HG03378 (cell line): ENCODE data around the gene MTHFD1L.

Experiments used
- ATAC-seq: cut with Tn5 transposase; IDR thresholded peaks from one replicate; pipeline ENCODE4 v1.9.1; 2021; ENCODE audit warnings: mild to moderate bottlenecking, moderate library complexity; ENCODE audit not compliant: unreplicated experiment

The MTHFD1L gene

DNA sequence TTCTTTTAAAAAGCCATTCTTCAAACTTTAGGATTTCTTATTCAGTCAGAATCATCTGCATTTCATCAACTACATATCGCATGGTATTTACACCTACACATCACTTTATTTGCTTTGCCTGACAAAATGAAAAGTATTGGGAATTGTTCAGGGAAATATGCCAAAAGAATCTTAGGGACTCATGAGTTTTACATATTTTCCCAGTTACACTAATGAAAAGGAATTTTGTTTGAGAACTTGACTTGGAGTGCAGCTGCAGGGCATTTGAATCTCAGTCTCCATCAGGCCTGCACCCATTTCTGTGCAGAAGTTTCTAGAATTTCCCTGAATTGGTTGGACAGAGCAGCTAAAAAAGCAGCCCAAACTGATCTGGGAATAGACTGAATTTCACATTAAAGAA lies 65.3 kb downstream of the MTHFD1L start:
- no peak for ATAC-seq

DNA sequence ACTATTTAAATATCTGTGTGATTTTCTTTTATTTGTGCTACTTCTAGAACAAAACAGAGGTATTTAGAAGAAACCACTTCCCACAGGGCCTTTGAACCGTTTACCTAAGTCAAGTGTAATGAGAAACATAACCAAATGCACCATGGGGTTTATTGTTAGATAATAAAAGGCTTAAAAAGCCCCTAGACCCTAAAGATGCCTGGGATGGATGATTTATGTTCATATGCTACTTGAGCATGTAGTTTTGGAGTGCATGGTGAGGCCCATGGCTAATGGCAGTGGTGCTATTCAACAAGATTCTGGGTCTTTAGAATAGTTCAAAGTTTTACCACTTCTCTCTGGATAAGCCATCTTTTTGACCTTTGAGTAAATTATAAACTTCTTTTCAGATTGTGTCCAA lies 65.9 kb downstream of the MTHFD1L start:
- ATAC-seq = no peak

DNA sequence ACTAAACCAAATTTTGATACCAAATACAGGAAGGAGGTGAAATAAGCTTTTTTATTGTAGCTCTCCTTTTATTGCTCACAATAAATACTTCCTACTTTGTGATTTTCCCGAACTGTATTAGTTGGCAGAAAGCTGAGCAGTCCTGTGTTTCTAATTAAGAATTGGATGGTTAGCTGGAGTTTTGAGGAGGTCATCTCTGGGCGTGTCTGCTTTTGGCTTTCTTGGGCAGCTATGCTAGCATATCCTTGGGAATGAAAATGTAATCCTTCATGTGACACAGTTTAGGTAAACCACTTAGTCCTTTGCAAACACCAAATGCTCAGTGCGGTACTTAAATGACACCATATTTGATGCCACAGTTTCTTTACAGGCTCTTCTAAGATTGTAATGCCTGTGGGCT lies 67.5 kb downstream of the MTHFD1L start:
- ATAC-seq = no peak

DNA sequence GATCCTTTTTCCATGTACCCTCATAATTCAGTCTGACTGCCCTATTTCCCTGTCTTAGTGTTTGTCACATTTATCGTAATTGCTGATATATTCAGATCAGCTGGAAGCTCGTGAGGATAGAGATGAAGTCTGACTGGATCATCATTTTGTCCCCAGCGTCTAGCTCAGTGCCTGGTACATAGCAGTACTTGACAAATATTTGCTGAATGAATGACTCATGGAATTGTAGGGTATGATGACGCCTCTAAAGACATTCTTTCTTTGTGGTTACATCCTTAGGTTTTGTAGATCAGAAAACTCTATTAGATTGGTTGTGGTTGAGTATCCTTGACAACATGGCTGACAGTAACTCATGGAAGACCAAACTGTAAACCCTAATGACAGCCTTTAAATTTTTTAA lies 68.9 kb downstream of the MTHFD1L start:
- no peak for ATAC-seq

DNA sequence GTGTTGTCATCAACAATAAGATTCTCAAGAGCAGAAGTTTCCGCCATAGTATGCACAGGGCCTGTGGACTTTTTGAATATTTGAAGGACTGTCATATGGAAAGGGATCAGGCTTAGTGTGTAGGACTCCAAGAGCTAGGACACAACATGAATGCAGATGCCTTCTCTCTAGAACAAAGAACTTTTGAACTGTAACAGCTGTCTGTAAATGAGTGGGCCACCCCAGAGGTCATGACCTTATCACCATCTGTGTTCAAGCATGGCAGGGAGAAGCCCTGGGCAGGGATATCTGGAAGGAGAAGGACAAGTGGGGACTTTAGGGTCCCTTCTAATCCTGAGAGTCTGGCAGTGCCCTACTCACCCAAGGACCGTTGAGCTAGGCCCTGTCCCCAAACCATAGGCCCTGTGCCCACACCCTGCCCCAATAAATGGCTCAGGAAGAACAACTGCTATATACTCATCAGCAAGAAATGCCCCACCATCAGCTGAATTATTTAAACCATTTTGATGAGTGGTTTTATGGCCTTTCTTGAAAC lies 70.6 kb downstream of the MTHFD1L start:
- no peak for ATAC-seq

DNA sequence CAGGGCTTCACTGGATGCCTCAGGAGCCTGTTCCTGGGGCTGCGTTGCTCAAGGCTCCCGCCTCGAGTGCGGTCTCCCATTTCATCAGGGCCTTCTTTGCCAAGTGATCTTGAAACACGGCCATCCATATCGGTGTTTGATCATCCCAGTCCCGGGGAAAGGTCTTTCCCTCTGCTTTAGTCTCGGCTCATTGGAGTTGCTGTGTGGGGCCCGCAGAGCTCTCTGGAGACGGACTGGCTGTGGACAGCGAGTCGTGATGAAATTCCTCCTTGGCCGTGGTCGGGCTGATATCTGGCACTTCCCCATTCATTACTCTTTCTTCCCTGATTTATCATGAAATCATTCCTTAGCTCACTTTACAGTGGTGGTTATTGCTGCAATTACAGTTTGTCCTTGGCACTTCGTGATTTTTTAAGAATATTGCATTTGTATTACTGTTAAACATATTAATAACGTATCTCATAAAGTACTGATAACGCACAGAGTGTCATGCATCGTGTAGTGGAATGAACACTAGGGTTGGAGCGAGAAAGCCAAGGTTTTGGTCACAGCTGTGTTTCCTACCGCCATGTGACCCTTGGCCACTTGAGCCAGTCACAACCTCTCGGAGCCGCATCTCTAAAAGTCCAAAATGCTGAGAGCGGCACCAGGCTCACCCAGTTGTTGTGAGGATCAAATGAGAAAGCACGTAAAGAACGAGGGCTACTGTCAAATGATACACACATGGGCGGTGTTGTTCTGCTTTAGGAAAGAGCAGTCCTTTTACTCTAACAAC lies 71.8 kb downstream of the MTHFD1L start:
- no peak for ATAC-seq

DNA sequence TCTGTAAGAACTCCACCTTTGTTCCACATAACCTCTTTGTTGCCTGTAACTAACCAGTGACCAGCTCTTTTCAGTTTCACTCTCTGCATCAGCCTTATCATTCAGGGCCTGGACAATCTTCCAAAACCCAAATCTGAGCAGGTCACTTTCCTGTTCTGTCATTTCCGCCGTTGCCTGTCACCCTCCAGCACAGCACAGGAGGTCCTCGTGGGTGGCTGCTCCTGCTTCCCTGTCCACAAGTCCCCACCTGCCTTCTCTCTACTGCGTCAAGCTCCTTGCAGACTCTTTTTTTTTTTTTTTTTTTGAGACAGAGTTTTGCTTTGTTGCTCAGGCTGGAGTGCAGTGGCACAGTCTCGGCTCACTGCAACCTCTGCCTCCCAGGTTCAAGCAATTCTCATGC lies 73.9 kb downstream of the MTHFD1L start:
- ATAC-seq = no peak

DNA sequence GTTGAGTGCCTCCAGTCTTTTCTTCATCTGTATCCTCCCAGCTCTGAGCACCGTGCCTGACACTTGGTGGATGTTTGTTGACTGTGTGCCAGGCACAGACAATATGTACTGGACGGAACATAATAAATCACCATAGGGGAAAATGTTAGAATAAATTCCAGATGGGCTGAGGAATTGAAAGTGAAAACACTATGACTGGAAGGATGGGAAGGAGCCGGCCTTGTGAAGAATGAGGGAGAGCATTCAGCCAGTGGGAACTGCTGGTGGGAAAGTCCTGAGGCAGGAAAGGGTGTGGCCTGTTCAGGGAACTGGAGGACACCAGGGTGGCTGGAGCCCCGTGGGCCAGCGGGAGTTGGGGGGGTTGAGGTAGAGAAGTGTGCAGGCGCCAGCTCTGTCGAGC lies 75.4 kb downstream of the MTHFD1L start:
- ATAC-seq = no peak

DNA sequence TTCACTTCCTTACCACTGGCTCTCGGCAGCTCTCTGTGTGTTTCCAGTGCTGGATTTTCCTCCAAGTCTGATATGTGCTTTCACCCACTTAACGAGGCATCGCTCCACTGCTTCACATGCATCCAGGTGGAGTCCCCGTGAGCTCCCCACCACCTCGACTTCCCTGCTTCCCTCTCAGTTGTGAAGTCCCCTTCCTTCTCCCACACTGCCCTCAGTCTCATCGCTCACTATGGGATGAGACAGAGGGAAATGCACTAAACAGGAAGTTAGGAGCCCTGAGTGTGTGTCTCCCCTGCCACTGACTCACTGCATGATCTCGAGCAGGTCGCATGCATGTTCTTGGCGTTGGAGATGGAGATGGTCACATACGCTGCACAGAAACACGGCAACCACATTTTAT lies 84.0 kb downstream of the MTHFD1L start:
- no peak for ATAC-seq

DNA sequence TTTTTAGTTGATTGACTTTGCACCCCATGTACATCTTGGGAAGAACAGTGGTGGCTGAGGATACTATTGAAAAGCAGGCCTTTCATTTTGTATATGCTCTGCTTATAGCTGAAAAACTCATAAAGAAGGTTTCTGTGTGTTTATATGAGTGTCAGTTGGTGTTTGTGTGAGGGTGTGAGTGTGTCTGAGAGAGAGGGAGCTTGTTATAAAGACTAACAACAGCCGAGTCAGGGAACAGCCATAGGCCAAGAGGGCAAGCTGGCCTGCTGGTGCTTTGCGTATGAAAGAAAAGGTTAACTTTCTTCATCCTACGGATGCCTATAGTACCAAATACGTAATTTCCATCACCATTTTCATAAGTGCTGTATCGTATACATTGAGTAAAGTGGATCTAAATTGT lies 88.3 kb downstream of the MTHFD1L start:
- ATAC-seq = no peak

DNA sequence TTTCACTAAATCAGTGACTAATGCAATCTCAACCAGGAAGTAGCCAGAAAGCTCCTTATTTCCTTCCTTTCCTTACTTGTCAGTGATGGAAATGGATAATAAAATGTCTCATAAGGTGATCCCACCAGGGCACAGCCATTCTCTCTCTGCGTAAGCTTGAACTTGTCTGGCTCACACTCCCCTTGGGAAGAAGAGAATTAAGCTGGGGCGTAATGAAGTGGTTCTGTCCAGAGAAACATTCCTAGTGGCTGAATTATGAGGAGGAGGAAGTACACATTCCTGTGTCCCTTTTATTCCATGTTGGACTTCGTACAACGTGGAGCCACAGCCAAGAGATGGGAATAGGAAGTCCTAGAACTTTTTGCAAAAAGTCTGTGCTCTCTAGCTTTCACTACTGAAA lies 93.7 kb downstream of the MTHFD1L start:
- ATAC-seq = no peak

DNA sequence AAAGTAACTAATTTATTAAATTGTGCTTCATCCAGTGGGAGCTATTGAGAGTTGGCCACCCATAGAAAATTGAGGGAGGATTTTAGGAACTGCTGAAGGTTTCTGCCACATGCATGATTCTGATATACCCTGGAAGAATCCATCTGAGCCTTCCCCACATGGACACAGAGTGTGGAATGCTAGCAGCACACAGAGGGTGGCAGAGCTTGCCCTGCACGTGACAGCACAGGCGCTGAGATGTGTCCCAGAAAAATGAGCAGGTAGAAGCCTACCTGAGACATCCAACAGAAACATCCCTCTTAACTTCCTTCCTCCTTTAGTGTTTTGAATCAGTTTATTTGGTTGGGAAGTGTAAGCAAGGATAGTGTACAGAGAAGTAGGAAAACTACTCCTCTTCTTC lies 96.9 kb downstream of the MTHFD1L start:
- no peak for ATAC-seq

DNA sequence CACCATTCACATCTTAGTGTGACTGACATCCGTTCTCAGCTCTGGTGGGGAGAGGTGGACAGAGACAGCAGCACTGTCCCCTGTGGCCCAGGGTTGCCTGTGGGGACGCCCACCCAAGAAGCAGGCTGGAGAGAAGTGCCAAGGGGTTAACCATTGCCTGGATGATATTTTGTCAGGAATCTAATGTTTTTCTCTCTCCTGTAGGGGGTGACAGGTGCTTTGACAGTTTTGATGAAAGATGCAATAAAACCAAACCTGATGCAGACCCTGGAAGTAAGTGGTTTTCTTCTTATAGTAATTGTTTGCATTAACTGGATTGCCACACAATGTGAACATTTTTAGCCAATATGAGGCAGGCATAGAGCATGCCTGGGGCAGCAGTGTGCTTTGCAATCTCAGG lies 99.3 kb downstream of the MTHFD1L start:
- ATAC-seq = no peak

DNA sequence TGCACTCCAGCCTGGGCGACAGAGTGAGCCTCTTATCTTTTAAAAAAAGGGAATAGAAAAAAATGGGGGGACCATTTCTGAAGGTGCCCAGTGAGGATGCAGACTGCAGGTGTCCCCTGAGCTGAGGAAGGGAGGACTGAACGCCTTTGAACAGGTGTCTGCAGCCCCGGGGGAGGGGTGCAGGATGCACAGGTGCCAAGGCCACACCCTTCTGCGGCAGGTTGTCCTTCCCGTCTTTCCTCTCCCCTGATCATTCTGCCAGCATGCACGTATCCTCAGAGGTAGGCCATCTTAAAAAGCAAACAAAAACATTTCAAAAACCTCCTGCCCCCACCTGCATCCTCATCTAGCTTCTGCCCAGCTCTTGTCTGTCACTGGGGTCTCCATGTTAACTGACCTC lies 101.3 kb downstream of the MTHFD1L start:
- ATAC-seq = no peak

DNA sequence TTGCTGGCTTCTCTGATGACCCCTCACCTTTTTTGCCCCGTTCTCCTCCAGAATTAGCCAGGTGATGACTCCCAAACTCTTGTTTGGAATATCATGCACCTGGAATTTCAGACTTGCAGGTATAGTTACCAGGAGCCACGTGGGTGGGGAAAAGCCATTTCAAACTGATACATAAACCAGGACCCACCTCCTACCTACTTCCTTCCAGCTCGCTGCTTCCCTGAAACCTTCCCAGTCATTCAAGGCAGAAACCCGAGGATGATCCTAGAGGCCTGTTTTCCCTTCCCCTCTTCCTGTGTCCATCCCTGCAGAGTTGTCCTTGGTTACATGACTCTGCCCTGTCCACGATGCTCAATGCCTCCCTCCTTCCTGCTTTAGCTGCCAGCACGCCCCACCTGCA lies 101.9 kb downstream of the MTHFD1L start:
- ATAC-seq = no peak

DNA sequence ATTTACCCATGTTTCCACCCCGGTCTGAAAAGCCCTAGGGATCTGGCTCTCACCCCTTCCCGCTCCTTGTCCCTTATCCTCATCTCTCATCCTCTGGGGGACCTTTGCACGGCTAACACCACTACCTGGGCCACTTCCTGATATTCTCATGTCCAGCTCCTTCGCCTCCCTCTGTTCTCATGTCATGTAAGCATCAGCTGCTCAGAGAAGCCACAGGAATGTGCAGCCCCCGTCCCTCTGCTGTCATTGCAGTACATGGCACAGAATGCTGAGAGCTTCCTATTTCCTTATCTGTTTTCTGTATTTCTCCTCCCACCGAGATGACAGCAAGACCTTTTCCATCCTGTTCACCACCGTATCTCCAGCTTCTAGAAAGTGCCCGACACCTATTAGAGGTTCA lies 102.4 kb downstream of the MTHFD1L start:
- ATAC-seq = no peak

DNA sequence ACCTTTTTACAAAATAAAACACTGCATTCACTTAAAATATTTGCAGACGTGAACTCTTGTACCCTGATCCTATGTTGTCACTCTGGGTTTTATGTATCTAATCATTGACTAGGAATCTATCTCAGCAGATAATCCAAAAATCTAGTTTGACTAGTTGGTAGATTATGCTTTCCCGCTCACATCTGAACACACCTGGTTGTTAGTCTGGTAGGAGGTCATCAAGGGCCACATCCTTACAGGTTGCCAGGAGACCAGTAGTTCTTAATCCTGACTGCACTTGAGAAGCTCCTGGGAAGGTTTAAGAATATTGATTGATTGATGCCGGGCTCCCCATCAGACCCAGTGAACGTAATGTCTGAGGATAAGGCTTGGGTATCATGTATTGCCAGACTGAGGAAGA lies 104.4 kb downstream of the MTHFD1L start:
- no peak for ATAC-seq

DNA sequence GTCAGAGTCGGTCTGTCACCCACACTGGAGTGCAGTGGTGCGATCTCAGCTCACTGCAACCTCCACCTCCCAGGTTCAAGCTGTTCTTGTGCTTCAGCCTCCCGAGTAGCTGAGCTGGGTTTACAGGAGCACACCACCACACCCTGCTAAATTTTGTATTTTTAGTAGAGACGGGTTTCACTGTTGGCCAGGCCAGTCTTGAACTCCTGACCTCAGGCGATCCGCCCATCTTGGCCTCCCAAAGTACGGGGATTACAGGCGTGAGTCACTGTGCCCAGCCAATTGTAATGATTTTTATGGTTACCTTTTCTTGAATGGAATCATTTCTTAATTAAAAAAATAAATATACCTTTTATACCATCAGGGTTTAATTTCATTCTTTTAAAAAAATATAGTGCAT lies 105.7 kb downstream of the MTHFD1L start:
- ATAC-seq = no peak

DNA sequence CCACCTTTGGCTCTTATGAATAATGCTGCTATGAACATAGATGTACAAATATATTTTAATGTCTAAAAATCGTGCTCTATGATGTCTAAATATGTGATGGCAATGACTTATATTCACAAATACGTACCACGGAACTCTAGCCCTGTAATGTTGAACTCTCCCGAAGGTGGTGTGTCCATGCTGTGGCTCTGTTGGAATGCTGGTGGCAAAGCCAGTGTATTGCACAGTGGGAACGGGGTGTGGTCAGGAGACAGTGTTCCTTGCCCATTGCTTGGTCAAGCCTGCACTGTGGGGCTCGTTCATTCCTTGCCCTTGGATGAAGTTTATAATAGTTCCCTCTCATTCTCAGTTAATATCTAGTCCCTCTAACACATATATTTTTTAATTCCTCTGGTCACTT lies 109.6 kb downstream of the MTHFD1L start:
- no peak for ATAC-seq

DNA sequence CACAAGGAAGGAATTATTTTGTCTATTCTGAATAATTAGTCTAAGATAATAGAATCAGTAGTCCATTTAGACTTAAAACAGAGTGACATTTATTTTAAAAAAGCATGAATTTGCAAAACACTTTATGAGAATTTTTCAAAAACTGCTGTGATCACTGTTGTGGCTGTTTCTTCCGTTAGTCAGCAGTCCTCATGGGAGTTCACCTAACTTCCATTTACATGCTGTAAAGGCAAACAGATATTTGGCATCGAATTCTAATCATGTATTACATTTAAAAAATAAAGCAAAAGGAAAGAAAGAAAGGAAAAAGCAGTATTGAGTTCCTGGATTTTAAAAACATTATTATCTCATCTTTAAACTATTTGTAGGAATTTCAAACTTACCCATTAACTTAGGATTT lies 111.8 kb downstream of the MTHFD1L start:
- no peak for ATAC-seq

DNA sequence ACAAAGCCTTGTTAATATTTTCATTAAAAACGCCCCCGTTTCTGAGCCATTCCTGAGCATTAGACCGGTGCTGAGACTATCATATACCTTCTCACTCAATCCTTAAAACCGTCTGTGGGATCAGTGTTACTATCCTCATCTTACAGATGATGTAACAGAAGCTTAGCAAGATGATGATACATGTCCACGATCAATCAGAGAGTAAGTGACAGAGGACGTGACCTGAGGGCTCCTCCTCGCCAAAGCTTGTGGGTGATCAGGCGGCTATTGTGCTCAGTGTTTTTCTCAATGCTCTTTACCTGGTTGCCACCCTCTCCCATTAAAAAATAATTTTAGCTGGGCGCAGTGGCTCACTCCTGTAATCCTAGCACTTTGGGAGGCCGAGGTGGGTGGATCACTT lies 113.1 kb downstream of the MTHFD1L start:
- no peak for ATAC-seq

DNA sequence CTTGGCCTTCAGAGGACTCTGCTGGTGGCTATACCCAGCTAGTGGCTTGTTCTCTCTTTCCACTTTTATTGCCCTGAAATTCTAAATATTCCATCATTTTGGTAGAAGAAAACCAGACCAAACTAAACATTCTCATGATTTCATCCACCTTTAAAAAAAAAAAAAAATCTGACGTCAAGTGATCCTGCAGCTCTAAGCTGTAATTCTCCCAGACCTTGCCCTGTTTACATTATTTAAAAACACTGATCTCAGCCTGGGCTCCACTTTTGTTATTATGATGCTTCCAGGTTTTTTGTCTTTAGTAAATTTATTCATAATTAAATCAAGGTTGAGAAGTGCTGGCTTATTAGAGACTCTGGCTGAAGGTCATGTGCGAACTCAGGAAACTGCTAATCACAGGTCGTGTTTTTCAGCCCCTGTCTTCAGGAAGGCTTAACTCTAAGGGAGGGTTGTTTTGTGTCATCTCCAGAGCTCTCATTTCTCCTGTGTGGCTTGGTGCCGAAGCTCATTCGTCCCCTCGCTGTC lies 114.4 kb downstream of the MTHFD1L start:
- ATAC-seq = no peak

DNA sequence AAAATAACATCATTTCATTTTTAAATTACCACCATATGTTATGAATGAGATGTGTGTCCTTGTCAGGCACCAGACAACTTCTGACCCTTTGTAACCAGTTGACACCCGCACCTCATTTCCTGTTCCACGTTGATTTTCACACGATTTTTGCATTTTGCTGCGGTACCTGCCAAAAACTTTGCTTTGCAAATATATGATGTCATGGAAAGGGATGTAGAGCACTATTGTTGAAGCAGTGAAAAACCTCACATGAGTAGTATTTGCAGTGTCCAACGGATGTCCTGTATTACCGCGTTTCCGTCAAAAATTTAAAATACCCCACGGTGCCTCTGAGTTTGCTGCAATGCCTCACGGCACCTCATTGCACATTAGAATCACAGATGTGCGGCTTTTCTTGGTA lies 115.6 kb downstream of the MTHFD1L start:
- peak; percentile 90 for ATAC-seq
